HEK293T (cell line): ENCODE measurements around the gene AGBL1.

Source experiments
- CTCF ChIA-PET: fragments of 350-600 bp; formaldehyde crosslinking; extraction: SDS; loops from one replicate; lab custom pipeline; 2021; ENCODE audit warnings: antibody characterized with exemption, inconsistent platforms; lab: Yijun Ruan, JAX
- POLR2A ChIA-PET: fragments of 350-600 bp; formaldehyde crosslinking; extraction: SDS; loops from one replicate; lab custom pipeline; 2020; ENCODE audit warnings: antibody characterized with exemption, inconsistent platforms; lab: Yijun Ruan, JAX
- DNase-seq: peaks from one replicate; pipeline ENCODE4 v3.0.0; 2012; ENCODE audit warnings: mixed read lengths; ENCODE audit errors: extremely low spot score
- ARNT ChIP-seq: fragments of 450-650 bp; IDR thresholded peaks from 2 replicates; pipeline ENCODE4 v1.6.1; 2017; ENCODE audit warnings: mild to moderate bottlenecking
- BHLHE40 ChIP-seq: fragments of 450-650 bp; IDR thresholded peaks from 2 replicates; pipeline ENCODE4 v1.6.1; 2016; ENCODE audit warnings: mild to moderate bottlenecking, moderate library complexity, borderline replicate concordance
- CTBP1 ChIP-seq: fragments of 450-650 bp; IDR thresholded peaks from 2 replicates; pipeline ENCODE4 v1.6.1; 2016; ENCODE audit warnings: borderline replicate concordance
- ELF4 ChIP-seq: fragments of 450-650 bp; IDR thresholded peaks from 2 replicates; pipeline ENCODE4 v1.6.1; 2017; ENCODE audit warnings: antibody characterized with exemption
- FOXA1 ChIP-seq: fragments of 450-650 bp; IDR thresholded peaks from 2 replicates; pipeline ENCODE4 v1.6.1; 2016; ENCODE audit warnings: mild to moderate bottlenecking
- FOXK2 ChIP-seq: fragments of 450-650 bp; IDR thresholded peaks from 2 replicates; pipeline ENCODE4 v1.6.1; 2016; ENCODE audit warnings: mild to moderate bottlenecking
- FOXM1 ChIP-seq: fragments of 450-650 bp; IDR thresholded peaks from 2 replicates; pipeline ENCODE4 v1.6.1; 2017; ENCODE audit warnings: mild to moderate bottlenecking, borderline replicate concordance
- HDGF ChIP-seq: fragments of 450-650 bp; IDR thresholded peaks from 2 replicates; pipeline ENCODE4 v1.6.1; 2017; ENCODE audit warnings: antibody characterized with exemption, borderline replicate concordance
- L3MBTL2 ChIP-seq: fragments of 450-650 bp; conservative IDR thresholded peaks from 2 replicates; pipeline ENCODE4 v1.6.1; 2016; ENCODE audit warnings: mild to moderate bottlenecking
- LEF1 ChIP-seq: fragments of 450-650 bp; IDR thresholded peaks from 2 replicates; pipeline ENCODE4 v1.6.1; 2017; ENCODE audit warnings: mild to moderate bottlenecking, borderline replicate concordance
- NFRKB ChIP-seq: fragments of 450-650 bp; IDR thresholded peaks from 2 replicates; pipeline ENCODE4 v1.6.1; 2016; ENCODE audit warnings: mild to moderate bottlenecking, moderate library complexity
- PKNOX1 ChIP-seq: fragments of 450-650 bp; IDR thresholded peaks from 2 replicates; pipeline ENCODE4 v1.6.1; 2016
- SP1 ChIP-seq: fragments of 450-650 bp; IDR thresholded peaks from 2 replicates; pipeline ENCODE4 v1.6.1; 2017
- SUZ12 ChIP-seq: fragments of 450-650 bp; IDR thresholded peaks from 2 replicates; pipeline ENCODE4 v1.6.1; 2016; ENCODE audit warnings: mild to moderate bottlenecking
- TARDBP ChIP-seq: fragments of 450-650 bp; IDR thresholded peaks from 2 replicates; pipeline ENCODE4 v1.6.1; 2016
- ZNF384 ChIP-seq: fragments of 450-650 bp; IDR thresholded peaks from 2 replicates; pipeline ENCODE4 v1.6.1; 2016

The AGBL1 gene

DNA sequence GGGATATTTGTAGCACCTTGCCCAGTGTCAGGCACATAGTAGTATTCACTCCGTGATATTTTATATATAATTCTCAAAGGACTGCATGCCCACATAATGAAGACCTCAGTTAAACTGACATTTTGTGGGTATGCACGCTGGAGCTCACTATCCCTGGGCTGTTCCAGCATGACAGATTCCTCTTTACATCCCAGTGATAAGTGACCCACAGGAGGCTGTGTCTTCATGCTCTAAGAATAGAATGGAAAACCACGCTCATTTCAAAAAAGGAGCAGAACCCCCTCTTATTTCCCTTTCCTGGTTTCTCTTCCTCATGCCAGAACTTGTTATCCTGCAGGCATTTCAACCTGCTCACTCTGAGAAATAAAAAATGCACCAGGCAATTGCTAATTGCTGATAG, 717.5 kb downstream of the AGBL1 start:
- TF ChIP-seq SUZ12, result no peak
- TF ChIP-seq PKNOX1, result no peak
- TF ChIP-seq BHLHE40, result no peak
- ChIA-PET CTCF (no interaction called here), POLR2A (no interaction called here)
- DNase-seq, result no peak

- TF ChIP-seq ARNT, result no peak
- no peak for DNase-seq
- ChIA-PET CTCF (no interaction called here), POLR2A (no interaction called here)
Measured at GRCh38 chr15:86799226-86799625, 719.6 kb downstream of the AGBL1 start.

GRCh38 chr15:86802244-86802643, 722.6 kb downstream of the AGBL1 start:
- TF ChIP-seq FOXM1 (no peak), ZNF384 (no peak), HDGF (no peak), CTBP1 (no peak), FOXA1 (no peak), ARNT (no peak), ELF4 (no peak), BHLHE40 (no peak), PKNOX1 (no peak), FOXK2 (no peak), TARDBP (no peak), L3MBTL2 (no peak), NFRKB (no peak), SUZ12 (no peak), LEF1 (no peak), SP1 (no peak)
- no peak for DNase-seq
- ChIA-PET CTCF (no interaction called here), POLR2A (no interaction called here)

GRCh38 chr15:86804406-86804805, 724.7 kb downstream of the AGBL1 start:
- ChIA-PET CTCF (no interaction called here), POLR2A (no interaction called here)
- DNase-seq, result no peak
- no peak for TF ChIP-seq LEF1
- no peak for TF ChIP-seq L3MBTL2
- no peak for TF ChIP-seq SP1
- no peak for TF ChIP-seq FOXK2
- no peak for TF ChIP-seq CTBP1
- no peak for TF ChIP-seq ELF4
- TF ChIP-seq NFRKB, result no peak
- TF ChIP-seq HDGF, result no peak

DNA sequence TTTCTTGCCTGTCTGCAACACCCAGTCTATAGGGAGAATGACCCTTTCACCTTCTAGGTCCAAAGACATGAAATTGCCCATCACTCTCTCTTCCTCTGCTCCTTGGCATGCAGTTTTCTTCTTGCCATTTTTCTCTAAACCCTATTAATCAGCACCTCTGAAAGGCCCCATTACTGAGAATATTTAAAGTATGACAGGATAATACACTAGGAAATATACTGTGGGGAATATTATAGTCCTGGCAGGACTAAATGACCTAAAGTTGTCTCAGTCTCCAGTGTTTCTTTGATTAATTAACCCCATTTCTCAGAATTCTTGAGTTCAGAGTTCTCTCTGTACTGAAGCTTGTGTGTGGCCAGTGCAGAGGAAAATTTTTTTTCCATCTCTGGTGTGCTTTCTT, 730.7 kb downstream of the AGBL1 start:
- ChIA-PET POLR2A (no interaction called here), CTCF (no interaction called here)
- no peak for DNase-seq
- no peak for TF ChIP-seq BHLHE40
- TF ChIP-seq ARNT, result no peak
- no peak for TF ChIP-seq SP1
- TF ChIP-seq L3MBTL2, result no peak
- no peak for TF ChIP-seq TARDBP
- TF ChIP-seq PKNOX1, result no peak
- TF ChIP-seq NFRKB, result no peak
- no peak for TF ChIP-seq CTBP1
- TF ChIP-seq SUZ12, result no peak
- TF ChIP-seq ZNF384, result no peak
- no peak for TF ChIP-seq LEF1
- no peak for TF ChIP-seq FOXK2
- no peak for TF ChIP-seq FOXM1
- TF ChIP-seq ELF4, result no peak
- no peak for TF ChIP-seq HDGF

- POLR2A ChIA-PET, result no interaction called here
- DNase-seq, result no peak
- CTCF ChIA-PET, result no interaction called here
- TF ChIP-seq HDGF, result no peak
- TF ChIP-seq FOXM1, result no peak
- no peak for TF ChIP-seq FOXA1
- TF ChIP-seq ZNF384, result no peak
- no peak for TF ChIP-seq SUZ12
- no peak for TF ChIP-seq BHLHE40
- no peak for TF ChIP-seq SP1
- no peak for TF ChIP-seq NFRKB
- TF ChIP-seq ELF4, result no peak
- no peak for TF ChIP-seq TARDBP
- no peak for TF ChIP-seq LEF1
Measured at GRCh38 chr15:86813892-86814291, 734.2 kb downstream of the AGBL1 start.

- ChIA-PET POLR2A (no interaction called here), CTCF (no interaction called here)
- no peak for TF ChIP-seq HDGF
- TF ChIP-seq L3MBTL2, result no peak
- TF ChIP-seq FOXK2, result no peak
- no peak for TF ChIP-seq NFRKB
- TF ChIP-seq FOXA1, result no peak
Measured at GRCh38 chr15:86829245-86829644, 749.6 kb downstream of the AGBL1 start.

More at GRCh38 chr15:86829245-86829644, 749.6 kb downstream of the AGBL1 start:
- DNase-seq, result no peak
